ENCODE data around the gene SRM. TPM values are rescaled to one million over a fixed set of nuclear protein-coding genes. Genes with fewer than 3 reads are reported as not detected.
A peak's percentile ranks its signal among the peaks of the same experiment; 100 is the strongest.
"Not testable (repeated sequence)": the region's sequence is repeated elsewhere in the genome, so short reads cannot be mapped to it uniquely, and the experiment has no call there.

The SRM gene
- total RNA-seq, 2 donors from 2014 or later = 106 to 107 TPM

- TF ChIP-seq, protein P1, sequence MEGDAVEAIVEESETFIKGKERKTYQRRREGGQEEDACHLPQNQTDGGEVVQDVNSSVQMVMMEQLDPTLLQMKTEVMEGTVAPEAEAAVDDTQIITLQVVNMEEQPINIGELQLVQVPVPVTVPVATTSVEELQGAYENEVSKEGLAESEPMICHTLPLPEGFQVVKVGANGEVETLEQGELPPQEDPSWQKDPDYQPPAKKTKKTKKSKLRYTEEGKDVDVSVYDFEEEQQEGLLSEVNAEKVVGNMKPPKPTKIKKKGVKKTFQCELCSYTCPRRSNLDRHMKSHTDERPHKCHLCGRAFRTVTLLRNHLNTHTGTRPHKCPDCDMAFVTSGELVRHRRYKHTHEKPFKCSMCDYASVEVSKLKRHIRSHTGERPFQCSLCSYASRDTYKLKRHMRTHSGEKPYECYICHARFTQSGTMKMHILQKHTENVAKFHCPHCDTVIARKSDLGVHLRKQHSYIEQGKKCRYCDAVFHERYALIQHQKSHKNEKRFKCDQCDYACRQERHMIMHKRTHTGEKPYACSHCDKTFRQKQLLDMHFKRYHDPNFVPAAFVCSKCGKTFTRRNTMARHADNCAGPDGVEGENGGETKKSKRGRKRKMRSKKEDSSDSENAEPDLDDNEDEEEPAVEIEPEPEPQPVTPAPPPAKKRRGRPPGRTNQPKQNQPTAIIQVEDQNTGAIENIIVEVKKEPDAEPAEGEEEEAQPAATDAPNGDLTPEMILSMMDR (conservative IDR thresholded peaks at IDR 0.05) = peak; percentile 98
- no peaks in the 10 kb centered on the region for H3K4me1 ChIP-seq (ENCODE audit: control insufficient read depth, insufficient read depth, low read length)
- no peaks in the 10 kb centered on the region for H3K36me3 ChIP-seq (ENCODE audit: control insufficient read depth, insufficient read depth, low read length)
- Mint-ChIP-seq H3K4me3 (no peak overlapping the region), H3K27me3 (ENCODE audit: insufficient read depth) (no peaks in the 10 kb centered on the region), H3K4me1 (no peaks in the 10 kb centered on the region), H3K9me3 (no peaks in the 10 kb centered on the region), H3K36me3 (ENCODE audit: low read depth) (no peaks in the 10 kb centered on the region), H3K27ac (no peak overlapping the region)
- H3K9me3 ChIP-seq (ENCODE audit: control insufficient read depth, low read length) = no peaks in the 10 kb centered on the region
- H3K27ac ChIP-seq (ENCODE audit: low read depth, low read length) = no peak overlapping the region
- no peak overlapping the region for H3K9ac ChIP-seq (ENCODE audit: extremely low read depth, low read length, poor library complexity, severe bottlenecking)
- WGBS, 2 experiments (ENCODE audit: insufficient coverage in 1 of 2, insufficient read length in 1 of 2) = 0 to 12% methylated on average over 4 to 8 of the region's 8 CpGs
- no peak overlapping the region for H3K4me3 ChIP-seq (ENCODE audit: low read length)
- DNase-seq = peak; percentile 94
- peaks cover 15% of the 10 kb centered on the region for H3K27me3 ChIP-seq (ENCODE audit: control insufficient read depth, insufficient read depth, low read length, poor library complexity, severe bottlenecking)
Observed at GRCh38 chr1:11037740-11038182, 22.1 kb downstream of the SRM start.

DNA sequence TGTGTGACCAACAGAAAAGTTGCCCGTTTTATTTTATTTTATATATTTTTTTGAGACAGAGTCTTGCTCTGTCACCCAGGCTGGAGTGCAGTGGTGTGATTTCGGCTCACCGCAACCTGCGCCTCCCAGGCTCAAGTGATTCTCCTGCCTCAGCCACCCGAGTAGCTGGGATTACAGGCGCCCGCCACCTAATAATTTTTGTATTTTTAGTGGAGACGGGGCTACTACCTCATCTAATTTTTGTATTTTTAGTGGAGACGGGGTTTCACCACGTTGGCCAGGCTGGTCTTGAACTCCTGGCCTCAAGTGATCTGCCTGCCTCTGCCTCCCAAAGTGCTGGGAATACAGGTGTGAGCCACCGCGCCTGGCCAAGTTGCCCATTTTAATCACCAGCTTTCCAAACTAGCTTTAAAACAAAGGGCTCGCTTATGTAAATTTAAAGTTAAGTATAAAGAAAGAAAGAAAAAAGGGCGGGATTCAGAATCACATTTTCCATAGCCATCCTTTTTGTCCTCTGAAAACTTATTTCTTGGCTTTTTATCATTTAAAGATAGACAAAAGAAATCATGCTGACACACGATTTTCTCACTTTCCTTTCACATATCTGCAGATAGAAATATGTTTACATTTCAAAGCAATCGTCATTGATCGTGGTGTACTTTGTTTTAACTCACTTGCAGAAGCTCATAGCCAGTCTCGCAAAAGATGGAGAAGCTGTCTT lies 22.6 kb downstream of the SRM start:
- DNase-seq; H3K4me1 ChIP-seq (ENCODE audit: control insufficient read depth, insufficient read depth, low read length); H3K9ac ChIP-seq (ENCODE audit: extremely low read depth, low read length, poor library complexity, severe bottlenecking); H3K4me3 Mint-ChIP-seq; H3K4me3 ChIP-seq (ENCODE audit: low read length); H3K27me3 Mint-ChIP-seq (ENCODE audit: insufficient read depth); H3K9me3 Mint-ChIP-seq; H3K4me1 Mint-ChIP-seq; H3K36me3 ChIP-seq (ENCODE audit: control insufficient read depth, insufficient read depth, low read length); H3K36me3 Mint-ChIP-seq (ENCODE audit: low read depth); H3K27ac ChIP-seq (ENCODE audit: low read depth, low read length); H3K9me3 ChIP-seq (ENCODE audit: control insufficient read depth, low read length); H3K27ac Mint-ChIP-seq: not testable (repeated sequence)
- peaks cover 15% of the 10 kb centered on the region for H3K27me3 ChIP-seq (ENCODE audit: control insufficient read depth, insufficient read depth, low read length, poor library complexity, severe bottlenecking)
- 48 to 71% methylated on average over 9 to 17 of the region's 18 CpGs for WGBS, 2 experiments (ENCODE audit: insufficient coverage in 1 of 2, insufficient read length in 1 of 2)

GRCh38 chr1:11031624-11032262 lies 28.1 kb downstream of the SRM start:
- H3K4me1 Mint-ChIP-seq = no peaks in the 10 kb centered on the region
- Histone ChIP-seq H3K27ac (ENCODE audit: low read depth, low read length) (no peak overlapping the region), H3K9ac (ENCODE audit: extremely low read depth, low read length, poor library complexity, severe bottlenecking) (no peak overlapping the region), H3K36me3 (ENCODE audit: control insufficient read depth, insufficient read depth, low read length) (peaks cover 31% of the 10 kb centered on the region), H3K4me3 (ENCODE audit: low read length) (no peak overlapping the region), H3K4me1 (ENCODE audit: control insufficient read depth, insufficient read depth, low read length) (no peaks in the 10 kb centered on the region), H3K9me3 (ENCODE audit: control insufficient read depth, low read length) (no peaks in the 10 kb centered on the region), H3K27me3 (ENCODE audit: control insufficient read depth, insufficient read depth, low read length, poor library complexity, severe bottlenecking) (no peaks in the 10 kb centered on the region)
- no peaks in the 10 kb centered on the region for H3K9me3 Mint-ChIP-seq
- peaks cover 30% of the 10 kb centered on the region for H3K36me3 Mint-ChIP-seq (ENCODE audit: low read depth)
- TF ChIP-seq, protein P1 (conservative IDR thresholded peaks at IDR 0.05) = peak; percentile 53
- no peaks in the 10 kb centered on the region for H3K27me3 Mint-ChIP-seq (ENCODE audit: insufficient read depth)
- no peak overlapping the region for H3K27ac Mint-ChIP-seq
- H3K4me3 Mint-ChIP-seq = no peak overlapping the region
- WGBS, 2 experiments (ENCODE audit: insufficient coverage in 1 of 2, insufficient read length in 1 of 2) = 91 to 94% methylated on average over 7 to 10 of the region's 10 CpGs
- DNase-seq = no peak

Data from endodermal cell (in vitro differentiated cells).